K562 (cell line): ENCODE measurements around the gene FGF12. TPM values are rescaled to one million over a fixed set of nuclear protein-coding genes. Genes with fewer than 3 reads are reported as not detected.

ENCODE experiments used
- ATAC-seq: fragments of 200-7000 bp; cut with Tn5 transposase; 3 replicates; pipeline ENCODE4 v1.9.1; 2020; ENCODE audit warnings: moderate library complexity
- BruUV-seq: library from RNA; stranded (reverse); fragments of 400-500 nt; replicated peaks from 2 replicates; lab custom pipeline; 2021; lab: Mats Ljungman, UMichigan
- CTCF ChIA-PET: fragments of 300-600 bp; formaldehyde crosslinking; extraction: SDS; loops from one replicate; lab custom pipeline; 2021; ENCODE audit warnings: low intra/inter-chr PET ratio; lab: Yijun Ruan, JAX
- POLR2A ChIA-PET: fragments of 300-600, 350-650 bp; sonication (Branson Sonifier 250); formaldehyde crosslinking; extraction: SDS; loops from one replicate; lab custom pipeline; 2021; ENCODE audit warnings: antibody characterized with exemption, inconsistent platforms; lab: Yijun Ruan, JAX
- DNase-seq, 4 experiments: peaks; one replicate each; pipeline versions ENCODE4 v3.0.0 to v3.0.0-alpha.2; 2011 to 2018; ENCODE audit warnings: low spot score in 3 of 4, mixed read lengths in 3 of 4; ENCODE audit errors: extremely low read depth in 1 of 4
- FAIRE-seq: peaks from 2 replicates; lab custom pipeline; 2011; peaks lifted over from hg19 to GRCh38; lab: Jason Lieb, UNC
- H2AFZ ChIP-seq: 2 replicates; pipeline ENCODE4 v1.6.0; 2011; ENCODE audit warnings: low read depth, low read length, control low read depth, inconsistent platforms
- H3K27ac ChIP-seq: fragments of 200-600 bp; 3 replicates; pipeline ENCODE4 v1.8.0; 2011; ENCODE audit warnings: low read depth, mild to moderate bottlenecking, control low read depth, inconsistent platforms, low read length, moderate library complexity, mixed read lengths; ENCODE audit errors: extremely low read depth
- H3K27me3 ChIP-seq, 2 experiments: fragments of 300-600 bp in 1 of 2; 2 replicates in 1 of 2; 3 replicates in 1 of 2; pipeline versions ENCODE4 v1.6.0 to v1.8.0; 2011; ENCODE audit warnings: inconsistent platforms in 2 of 2, low read length in 2 of 2, mild to moderate bottlenecking in 1 of 2, mixed read lengths in 1 of 2, moderate library complexity in 1 of 2; ENCODE audit not compliant: control insufficient read depth in 2 of 2, insufficient read depth in 2 of 2
- H3K36me3 ChIP-seq: fragments of 300-600 bp; 3 replicates; pipeline ENCODE4 v1.8.0; 2011; ENCODE audit warnings: mild to moderate bottlenecking, low read length, inconsistent platforms; ENCODE audit not compliant: control insufficient read depth, insufficient read depth
- H3K4me1 ChIP-seq, 2 experiments: fragments of 200-600 bp in 1 of 2; replicated peaks in 1 of 2; 2 replicates in 1 of 2; 3 replicates in 1 of 2; pipeline versions ENCODE4 v1.5.1 to v1.8.0; 2011; ENCODE audit warnings: inconsistent platforms in 2 of 2, low read length in 2 of 2, mild to moderate bottlenecking in 1 of 2, mixed read lengths in 1 of 2, moderate library complexity in 1 of 2; ENCODE audit not compliant: control insufficient read depth in 2 of 2, insufficient read depth in 2 of 2
- H3K4me2 ChIP-seq: 2 replicates; pipeline ENCODE4 v1.6.1; 2011; ENCODE audit warnings: low read length, control low read depth, inconsistent platforms, mixed read lengths; ENCODE audit not compliant: insufficient read depth
- H3K4me3 ChIP-seq: fragments of 200-600 bp; sonication (generic), shearing (Covaris generic); 2 replicates; pipeline ENCODE4 v1.5.1; 2016; ENCODE audit warnings: control low read depth, inconsistent platforms
- H3K79me2 ChIP-seq: fragments of 200-600 bp; 3 replicates; pipeline ENCODE4 v1.8.0; 2011; ENCODE audit warnings: low read length, inconsistent platforms; ENCODE audit not compliant: control insufficient read depth, insufficient read depth
- H3K9ac ChIP-seq, 2 experiments: 2 replicates each; pipeline versions ENCODE4 v1.6.0 to v1.6.1; 2011; ENCODE audit warnings: low read depth in 2 of 2, low read length in 2 of 2, control low read depth in 1 of 2, inconsistent platforms in 1 of 2, mild to moderate bottlenecking in 1 of 2, mixed read lengths in 1 of 2; ENCODE audit not compliant: insufficient read depth in 1 of 2
- H3K9me1 ChIP-seq: one replicate; pipeline ENCODE4 v1.6.0; 2011; ENCODE audit warnings: inconsistent platforms, mild to moderate bottlenecking, low read length, moderate library complexity; ENCODE audit not compliant: control insufficient read depth, insufficient read depth
- H3K9me3 ChIP-seq: replicated peaks from 2 replicates; pipeline ENCODE4 v1.5.1; 2011; ENCODE audit warnings: low read depth, low read length, inconsistent platforms; ENCODE audit not compliant: control insufficient read depth, insufficient read depth
- H4K20me1 ChIP-seq: replicated peaks from 2 replicates; pipeline ENCODE4 v1.6.1; 2011; ENCODE audit warnings: low read length, inconsistent platforms, mixed read lengths; ENCODE audit not compliant: control insufficient read depth, insufficient read depth
- CBFA2T2 ChIP-seq: fragments of 450-650 bp; conservative IDR thresholded peaks from 2 replicates; pipeline ENCODE4 v1.6.1; 2017; ENCODE audit warnings: mild to moderate bottlenecking
- CGGBP1 ChIP-seq: fragments of 250-450 bp; sonication (Bioruptor Pico); IDR thresholded peaks from 2 replicates; pipeline ENCODE4 v1.9.0; 2021; ENCODE audit warnings: mild to moderate bottlenecking
- CHD1 ChIP-seq: fragments of 200-600 bp; sonication (generic); IDR thresholded peaks from one replicate; pipeline ENCODE4 v1.6.1; 2012; ENCODE audit warnings: mild to moderate bottlenecking, moderate library complexity, low read length, inconsistent platforms
- COPS2 ChIP-seq: fragments of 450-650 bp; conservative IDR thresholded peaks from 2 replicates; pipeline ENCODE4 v1.6.1; 2016; ENCODE audit warnings: mild to moderate bottlenecking, moderate library complexity
- NR3C1 ChIP-seq: sonication (generic); formaldehyde crosslinking; IDR thresholded peaks from 2 replicates; pipeline ENCODE4 v1.8.1; 2022; ENCODE audit warnings: missing genetic modification reagents
- SETDB1 ChIP-seq: IDR thresholded peaks from one replicate; pipeline ENCODE4 v1.6.1; 2012; ENCODE audit warnings: low read length, control low read depth, inconsistent platforms
- SMARCB1 ChIP-seq: IDR thresholded peaks from 2 replicates; pipeline ENCODE4 v1.6.1; 2011; ENCODE audit warnings: improper control_type of control experiment, low read depth; ENCODE audit not compliant: insufficient read length
- TFE3 ChIP-seq: fragments of 450-650 bp; formaldehyde crosslinking; IDR thresholded peaks from 2 replicates; pipeline ENCODE4 v1.4.0; 2020; ENCODE audit warnings: mild to moderate bottlenecking, mixed read lengths
- THAP7 ChIP-seq: fragments of 250-450 bp; sonication (Bioruptor Pico); IDR thresholded peaks from 2 replicates; pipeline ENCODE4 v1.5.0; 2021
- TRIM28 ChIP-seq: fragments of 450-650 bp; IDR thresholded peaks from 2 replicates; pipeline ENCODE4 v1.6.1; 2017
- ZNF217 ChIP-seq: sonication (generic); formaldehyde crosslinking; IDR thresholded peaks from 2 replicates; pipeline ENCODE4 v1.8.0; 2022; ENCODE audit warnings: mild to moderate bottlenecking, missing genetic modification reagents
- WGBS: fragments of 100-300 bp; shearing (Covaris generic); methylation state at CpG from one replicate; pipeline ENCODE4 v1.1.6; 2016; ENCODE audit warnings: low coverage, mixed read lengths; ENCODE audit not compliant: insufficient coverage; ENCODE audit errors: missing lambda C conversion rate; 5-methylcytosine and 5-hydroxymethylcytosine counted together
- in situ Hi-C: fragments of 300-500 bp; cut with MboI; formaldehyde crosslinking; loops from 4 replicates; pipeline ENCODE4 v1.15.0; 2018; ENCODE audit warnings: inconsistent platforms, mixed read lengths
- intact Hi-C: fragments of 100-400 bp; cut with micrococcal nuclease; formaldehyde crosslinking; loops from 2 replicates; pipeline ENCODE4 v1.14.2; 2022
- polyA plus RNA-seq, 8 experiments: library from polyadenylated mRNA; depleted of rRNA in 4 of 8; stranded (reverse) in 5 of 8; unstranded in 3 of 8; fragments of >200 nt; fragmentation: Nextera tagmentation in 2 of 8; fragmentation: Illumina TruSeq in 1 of 8; extraction: Ambion mirVana in 2 of 8; extraction: Trizol in 1 of 8; gene quantifications; 2 replicates each; pipeline versions ENCODE4 v1.2.1 to v1.2.3, GENCODE V29; 2011 to 2014; ENCODE audit warnings: inconsistent platforms in 1 of 8, missing spikeins in 1 of 8
- total RNA-seq, 7 experiments: library from RNA; depleted of rRNA in 6 of 7; stranded (reverse); fragments of >200 nt in 6 of 7; fragmentation: Illumina TruSeq in 2 of 7; extraction: Trizol in 2 of 7; gene quantifications; 2 replicates each; pipeline versions ENCODE4 v1.2.1 to v1.2.3, GENCODE V29; 2011 to 2021; ENCODE audit warnings: low replicate concordance in 1 of 7
- TF ChIP-seq, protein P1 (sequence below): sonication (generic); IDR thresholded peaks from 2 replicates; pipeline ENCODE4 v1.6.1; 2016

The FGF12 gene
- total and polyA plus RNA-seq, 9 of the 15 experiments (the other 6 are each of a cell fraction or from before 2014, with no cell fraction given) = not detected

GRCh38 chr3:192326656-192327055 lies 400.7 kb downstream of the FGF12 start:
- ATAC-seq (no peak), FAIRE-seq (no peak)
- intact Hi-C loops = no loop called here
- TF ChIP-seq CGGBP1 (CRISPR knock-in tag) (no peak), TFE3 (peak; percentile 72)
- TF ChIP-seq, all 486 proteins: peak for 1
- ChIA-PET POLR2A (no interaction called here), CTCF (no interaction called here)
- Histone ChIP-seq H4K20me1 (no peaks in the 10 kb centered on the region), H3K9me1 (no peaks in the 10 kb centered on the region), H3K4me2 (no peak overlapping the region), H3K9me3 (no peaks in the 10 kb centered on the region), H3K27ac (no peak overlapping the region), H2AFZ (no peak overlapping the region), H3K27me3 (no peaks in the 10 kb centered on the region), H3K9ac (no peak overlapping the region), H3K4me1 (no peaks in the 10 kb centered on the region), H3K36me3 (no peaks in the 10 kb centered on the region), H3K79me2 (no peaks in the 10 kb centered on the region), H3K4me3 (no peak overlapping the region)
- no peak for DNase-seq
- BruUV-seq = no TSS peak
- in situ Hi-C loops = no loop called here
- 0% methylated on average over 2 of the region's 2 CpGs for WGBS

DNA sequence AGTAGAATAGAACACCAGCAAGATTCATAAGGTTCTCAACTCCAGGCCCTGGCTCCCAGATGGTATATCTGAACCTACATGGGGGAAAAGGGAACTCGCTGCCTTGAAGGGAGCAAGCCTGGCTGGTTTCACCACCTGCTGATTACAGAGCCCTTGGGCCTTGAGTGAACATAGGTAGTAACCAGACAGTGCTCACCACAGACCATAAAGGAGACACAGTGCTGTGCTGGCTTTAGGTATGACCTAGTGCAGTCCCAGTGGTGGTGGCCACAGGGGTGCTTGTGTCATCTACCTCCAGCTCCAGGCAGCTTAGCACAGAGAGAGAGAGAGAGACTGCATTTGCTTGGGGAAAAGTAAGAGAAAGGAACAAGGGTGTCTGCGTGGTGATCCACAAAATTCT lies 409.8 kb downstream of the FGF12 start:
- no peak overlapping the region for H3K9ac ChIP-seq
- CTCF ChIA-PET = no interaction called here
- H3K36me3 ChIP-seq = no peaks in the 10 kb centered on the region
- 0% methylated on average over 2 of the region's 2 CpGs for WGBS
- in situ Hi-C loops = no loop called here
- no peaks in the 10 kb centered on the region for H4K20me1 ChIP-seq
- H3K9me3 ChIP-seq = no peaks in the 10 kb centered on the region
- no peaks in the 10 kb centered on the region for H3K27me3 ChIP-seq
- TF ChIP-seq SMARCB1 (no peak), ZNF217 (CRISPR knock-in tag) (no peak), SETDB1 (no peak), CHD1 (no peak), COPS2 (no peak), TRIM28 (no peak), THAP7 (no peak), CBFA2T2 (no peak), NR3C1 (no peak)
- TF ChIP-seq, protein P1, sequence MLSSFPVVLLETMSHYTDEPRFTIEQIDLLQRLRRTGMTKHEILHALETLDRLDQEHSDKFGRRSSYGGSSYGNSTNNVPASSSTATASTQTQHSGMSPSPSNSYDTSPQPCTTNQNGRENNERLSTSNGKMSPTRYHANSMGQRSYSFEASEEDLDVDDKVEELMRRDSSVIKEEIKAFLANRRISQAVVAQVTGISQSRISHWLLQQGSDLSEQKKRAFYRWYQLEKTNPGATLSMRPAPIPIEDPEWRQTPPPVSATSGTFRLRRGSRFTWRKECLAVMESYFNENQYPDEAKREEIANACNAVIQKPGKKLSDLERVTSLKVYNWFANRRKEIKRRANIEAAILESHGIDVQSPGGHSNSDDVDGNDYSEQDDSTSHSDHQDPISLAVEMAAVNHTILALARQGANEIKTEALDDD = no peak
- intact Hi-C loops = no loop called here
- no TSS peak for BruUV-seq
- ATAC-seq (no peak), FAIRE-seq (no peak), DNase-seq (no peak)
- no peaks in the 10 kb centered on the region for H3K79me2 ChIP-seq
- H3K4me1 ChIP-seq = no peaks in the 10 kb centered on the region
- H2AFZ ChIP-seq = no peak overlapping the region
- no peak overlapping the region for H3K4me3 ChIP-seq
- POLR2A ChIA-PET = no interaction called here
- no peaks in the 10 kb centered on the region for H3K9me1 ChIP-seq
- no peak overlapping the region for H3K4me2 ChIP-seq
- H3K27ac ChIP-seq = no peak overlapping the region
